Neural crest cell (in vitro differentiated cells): ENCODE results near the gene TLR7. TPM values are rescaled to one million over a fixed set of nuclear protein-coding genes. Genes with fewer than 3 reads are reported as not detected.

Source experiments
- DNase-seq: peaks from one replicate; pipeline ENCODE4 v3.0.0; 2021; ENCODE audit warnings: low read depth, mixed read lengths, low spot score
- H3K27ac Mint-ChIP-seq: one replicate; pipeline ENCODE4 v1.8.0; 2021; ENCODE audit warnings: mild to moderate bottlenecking, mixed read lengths; ENCODE audit not compliant: unreplicated experiment
- H3K27me3 Mint-ChIP-seq: 2 replicates; pipeline ENCODE4 v1.8.0; 2021; ENCODE audit warnings: low read depth, mild to moderate bottlenecking, mixed read lengths
- H3K36me3 Mint-ChIP-seq: 2 replicates; pipeline ENCODE4 v1.8.0; 2021; ENCODE audit warnings: low read depth, mild to moderate bottlenecking, mixed read lengths
- H3K4me1 Mint-ChIP-seq: 2 replicates; pipeline ENCODE4 v1.8.0; 2021; ENCODE audit warnings: mixed read lengths
- H3K4me3 Mint-ChIP-seq: one replicate; pipeline ENCODE4 v1.8.0; 2021; ENCODE audit warnings: mild to moderate bottlenecking, mixed read lengths
- H3K9me3 Mint-ChIP-seq: 2 replicates; pipeline ENCODE4 v1.8.0; 2021; ENCODE audit warnings: mixed read lengths
- CTCF ChIP-seq: fragments of 200-600 bp; sonication (generic); conservative IDR thresholded peaks from 2 replicates; pipeline ENCODE4 v1.5.0; 2021; ENCODE audit warnings: antibody characterized with exemption, mild to moderate bottlenecking
- long read RNA-seq: library from polyadenylated mRNA; unstranded; transcript quantifications from one replicate; pipeline ENCODE4 v2.0.0, GENCODE V29; 2020
- total RNA-seq: library from RNA; stranded (reverse); gene quantifications from 2 replicates; pipeline ENCODE4 v1.2.1, GENCODE V29; 2021

The TLR7 gene
- total RNA-seq: not detected in 2 replicates
- long read RNA-seq: 0 reads

- Mint-ChIP-seq H3K9me3 (peaks cover 6% of the 10 kb centered on the region), H3K27ac (no peak within 1 kb of the TSS), H3K4me3 (no peak within 1 kb of the TSS), H3K4me1 (no peaks in the 10 kb centered on the region), H3K27me3 (no peaks in the 10 kb centered on the region), H3K36me3 (no peaks in the 10 kb centered on the region)
- no peak for TF ChIP-seq CTCF
- no peak for DNase-seq
These were observed at the start of gene TLR7 for GRCh38 chrX:12866451-12867377. TLR7 (plus strand) TSS chrX:12867072; CDS start chrX:12867579, 507 bp downstream.

- no peaks in the 10 kb centered on the region for H3K27me3 Mint-ChIP-seq
- no peaks in the 10 kb centered on the region for H3K4me1 Mint-ChIP-seq
- peaks cover 25% of the 10 kb centered on the region for H3K36me3 Mint-ChIP-seq
- TF ChIP-seq CTCF: no peak
- H3K4me3 Mint-ChIP-seq: no peak overlapping the region
- no peak overlapping the region for H3K27ac Mint-ChIP-seq
- DNase-seq: no peak
- no peaks in the 10 kb centered on the region for H3K9me3 Mint-ChIP-seq
These were observed 49.3 kb upstream of the TLR7 start for GRCh38 chrX:12817528-12817927.

GRCh38 chrX:12819222-12819621 is 47.6 kb upstream of the TLR7 start:
- H3K36me3 Mint-ChIP-seq: peaks cover 26% of the 10 kb centered on the region
- H3K9me3 Mint-ChIP-seq: no peaks in the 10 kb centered on the region

GRCh38 chrX:12820737-12821136 is 46.1 kb upstream of the TLR7 start:
- H3K27ac Mint-ChIP-seq: no peak overlapping the region
- no peaks in the 10 kb centered on the region for H3K27me3 Mint-ChIP-seq
- TF ChIP-seq CTCF: no peak
- no peak overlapping the region for H3K4me3 Mint-ChIP-seq
- DNase-seq: no peak
- H3K4me1 Mint-ChIP-seq: no peaks in the 10 kb centered on the region
- no peaks in the 10 kb centered on the region for H3K9me3 Mint-ChIP-seq
- H3K36me3 Mint-ChIP-seq: peaks cover 32% of the 10 kb centered on the region

More at GRCh38 chrX:12819222-12819621, 47.6 kb upstream of the TLR7 start:
- Mint-ChIP-seq H3K27me3 (no peaks in the 10 kb centered on the region), H3K4me3 (no peak overlapping the region), H3K4me1 (no peaks in the 10 kb centered on the region), H3K27ac (no peak overlapping the region)
- no peak for TF ChIP-seq CTCF
- no peak for DNase-seq

GRCh38 chrX:12824944-12825343 is 41.9 kb upstream of the TLR7 start:
- H3K27ac Mint-ChIP-seq: no peak overlapping the region
- peaks cover 23% of the 10 kb centered on the region for H3K36me3 Mint-ChIP-seq
- DNase-seq: no peak
- H3K27me3 Mint-ChIP-seq: no peaks in the 10 kb centered on the region
- TF ChIP-seq CTCF: no peak
- H3K9me3 Mint-ChIP-seq: no peaks in the 10 kb centered on the region
- H3K4me3 Mint-ChIP-seq: no peak overlapping the region
- no peaks in the 10 kb centered on the region for H3K4me1 Mint-ChIP-seq
